ENCODE results near the gene CPTP.

CPTP gene

DNA sequence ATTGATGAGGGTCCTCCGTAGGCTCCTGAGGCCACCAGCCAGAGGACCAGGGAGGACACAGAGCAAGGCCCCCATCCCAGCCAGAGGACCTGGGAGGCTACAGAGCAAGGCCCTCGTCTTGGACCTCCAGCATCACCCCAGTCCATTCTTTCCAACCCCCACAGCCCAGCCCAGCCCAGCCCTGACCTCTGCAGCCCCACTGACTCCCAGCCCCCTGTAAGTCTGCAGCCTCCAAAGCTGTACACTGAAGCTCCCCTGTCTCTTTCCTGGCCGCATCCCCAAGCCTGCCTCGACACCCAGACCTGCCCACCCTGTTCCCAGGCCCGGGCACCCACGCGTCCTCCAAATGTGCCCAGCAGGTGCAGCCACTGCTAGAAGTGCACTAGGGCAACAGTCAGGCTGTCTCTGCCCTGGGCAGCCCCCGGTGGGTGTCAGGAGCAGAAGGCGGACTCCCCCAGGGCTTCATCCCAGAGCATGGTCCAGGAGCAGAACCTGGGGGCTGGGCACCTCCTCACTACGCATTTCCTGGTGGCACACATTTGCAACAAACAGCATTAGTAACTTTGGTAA lies 22.5 kb downstream of the CPTP start:
- H3K4me3 ChIP-seq (ENCODE audit: low read depth, low read length): peak overlapping the region; percentile 86
- H3K4me1 ChIP-seq: peaks cover 10% of the 10 kb centered on the region
- H3K36me3 ChIP-seq: peaks cover under 1% of the 10 kb centered on the region; the same call in 1 of the 2 replicates
- no peaks in the 10 kb centered on the region for H3K9me3 ChIP-seq
- no peaks in the 10 kb centered on the region for H3K27me3 ChIP-seq
- TF ChIP-seq, protein P1, sequence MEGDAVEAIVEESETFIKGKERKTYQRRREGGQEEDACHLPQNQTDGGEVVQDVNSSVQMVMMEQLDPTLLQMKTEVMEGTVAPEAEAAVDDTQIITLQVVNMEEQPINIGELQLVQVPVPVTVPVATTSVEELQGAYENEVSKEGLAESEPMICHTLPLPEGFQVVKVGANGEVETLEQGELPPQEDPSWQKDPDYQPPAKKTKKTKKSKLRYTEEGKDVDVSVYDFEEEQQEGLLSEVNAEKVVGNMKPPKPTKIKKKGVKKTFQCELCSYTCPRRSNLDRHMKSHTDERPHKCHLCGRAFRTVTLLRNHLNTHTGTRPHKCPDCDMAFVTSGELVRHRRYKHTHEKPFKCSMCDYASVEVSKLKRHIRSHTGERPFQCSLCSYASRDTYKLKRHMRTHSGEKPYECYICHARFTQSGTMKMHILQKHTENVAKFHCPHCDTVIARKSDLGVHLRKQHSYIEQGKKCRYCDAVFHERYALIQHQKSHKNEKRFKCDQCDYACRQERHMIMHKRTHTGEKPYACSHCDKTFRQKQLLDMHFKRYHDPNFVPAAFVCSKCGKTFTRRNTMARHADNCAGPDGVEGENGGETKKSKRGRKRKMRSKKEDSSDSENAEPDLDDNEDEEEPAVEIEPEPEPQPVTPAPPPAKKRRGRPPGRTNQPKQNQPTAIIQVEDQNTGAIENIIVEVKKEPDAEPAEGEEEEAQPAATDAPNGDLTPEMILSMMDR (IDR thresholded peaks at IDR 0.05; ENCODE audit: low read depth, low read length): no peak
- DNase-seq: no peak

DNA sequence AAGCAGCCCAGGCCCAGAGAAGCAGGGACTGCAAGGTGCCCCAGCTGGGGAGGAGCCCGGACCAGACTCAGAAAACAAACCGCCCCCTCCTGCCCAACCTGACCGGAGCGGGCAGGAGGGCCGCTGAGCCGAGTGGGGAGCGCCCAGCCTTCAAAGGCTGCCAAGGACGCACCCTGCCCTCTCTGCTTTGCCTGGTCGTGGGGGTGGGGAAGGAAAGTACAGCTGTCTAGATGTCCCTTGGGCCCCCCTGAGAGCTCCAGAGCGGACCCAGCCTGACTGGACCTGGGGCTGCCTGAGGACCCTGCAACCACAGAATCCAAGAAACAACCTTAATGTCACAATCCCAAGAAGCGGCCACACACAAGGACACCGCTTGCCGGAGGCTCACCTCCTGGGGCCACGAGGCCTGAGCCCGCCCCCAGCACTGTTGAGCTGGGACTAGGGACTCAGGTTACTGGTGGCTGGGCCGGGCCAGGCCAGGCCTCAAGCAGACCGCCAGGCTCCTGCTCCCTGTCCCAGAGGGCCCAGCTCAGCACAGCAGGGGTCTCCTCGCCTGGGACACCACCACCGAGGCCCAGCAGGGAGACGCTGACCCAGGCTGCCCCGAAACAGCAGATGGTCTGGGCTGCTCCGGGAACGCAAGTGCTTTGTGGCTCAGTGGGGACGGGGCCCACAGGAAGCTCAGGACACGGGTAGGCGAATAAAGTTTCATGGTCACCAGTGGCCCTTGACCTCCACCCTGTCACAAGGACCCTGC lies 23.2 kb downstream of the CPTP start:
- Histone ChIP-seq H3K4me3 (ENCODE audit: low read depth, low read length) (peak overlapping the region; percentile 86), H3K27me3 (no peaks in the 10 kb centered on the region), H3K9me3 (no peaks in the 10 kb centered on the region), H3K36me3 (no peaks in the 10 kb centered on the region), H3K4me1 (peaks cover 18% of the 10 kb centered on the region)
- TF ChIP-seq, protein P1 (IDR thresholded peaks at IDR 0.05; ENCODE audit: low read depth, low read length): no peak
- peak; percentile 52 for DNase-seq

DNA sequence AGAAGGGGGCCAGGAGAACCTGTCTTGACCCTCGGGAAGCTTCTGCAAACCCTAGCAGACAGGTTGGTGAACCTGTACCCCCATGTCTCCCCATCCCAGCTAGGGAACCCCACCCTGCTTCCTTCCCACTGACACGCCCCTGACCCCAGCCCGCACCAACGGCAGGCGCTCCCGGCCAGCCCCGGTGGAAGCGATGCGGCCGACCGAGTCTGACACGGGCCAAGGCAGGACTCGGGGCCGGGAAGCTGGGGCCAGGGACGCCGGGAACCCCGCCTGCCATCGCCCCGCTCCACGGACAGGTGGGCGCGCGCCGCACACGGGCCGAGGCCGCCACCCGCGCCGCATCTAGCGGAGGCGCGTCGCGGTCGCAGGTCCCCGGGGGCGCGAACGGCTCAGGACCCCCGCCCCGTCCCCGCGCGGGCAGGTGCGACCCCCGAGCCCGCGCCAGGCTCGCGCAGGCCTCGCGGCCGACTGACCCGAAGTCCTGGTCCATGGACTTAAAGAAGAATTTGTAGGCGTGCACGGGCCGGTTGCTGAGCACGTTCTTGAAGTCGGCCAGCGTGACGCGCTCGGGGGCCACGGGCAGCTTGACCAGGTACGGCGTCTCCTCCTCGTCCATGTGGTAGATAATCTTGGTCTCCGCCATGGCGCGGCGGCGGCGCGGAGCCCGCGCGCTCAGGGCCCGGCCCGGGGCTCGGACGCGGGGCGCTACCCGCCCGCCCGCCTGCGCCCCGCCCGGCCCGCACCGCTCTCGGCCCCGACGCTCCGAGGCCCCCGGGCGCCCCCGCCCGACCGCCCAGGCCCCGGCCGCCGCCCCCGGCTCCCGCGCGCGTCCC lies 24.0 kb downstream of the CPTP start:
- DNase-seq: no peak
- H3K4me1 ChIP-seq: peaks cover 24% of the 10 kb centered on the region
- TF ChIP-seq, protein P1 (IDR thresholded peaks at IDR 0.05; ENCODE audit: low read depth, low read length): no peak
- H3K27me3 ChIP-seq: no peaks in the 10 kb centered on the region
- H3K9me3 ChIP-seq: no peaks in the 10 kb centered on the region
- H3K36me3 ChIP-seq: no peaks in the 10 kb centered on the region
- peak overlapping the region; percentile 86 for H3K4me3 ChIP-seq (ENCODE audit: low read depth, low read length)

DNA sequence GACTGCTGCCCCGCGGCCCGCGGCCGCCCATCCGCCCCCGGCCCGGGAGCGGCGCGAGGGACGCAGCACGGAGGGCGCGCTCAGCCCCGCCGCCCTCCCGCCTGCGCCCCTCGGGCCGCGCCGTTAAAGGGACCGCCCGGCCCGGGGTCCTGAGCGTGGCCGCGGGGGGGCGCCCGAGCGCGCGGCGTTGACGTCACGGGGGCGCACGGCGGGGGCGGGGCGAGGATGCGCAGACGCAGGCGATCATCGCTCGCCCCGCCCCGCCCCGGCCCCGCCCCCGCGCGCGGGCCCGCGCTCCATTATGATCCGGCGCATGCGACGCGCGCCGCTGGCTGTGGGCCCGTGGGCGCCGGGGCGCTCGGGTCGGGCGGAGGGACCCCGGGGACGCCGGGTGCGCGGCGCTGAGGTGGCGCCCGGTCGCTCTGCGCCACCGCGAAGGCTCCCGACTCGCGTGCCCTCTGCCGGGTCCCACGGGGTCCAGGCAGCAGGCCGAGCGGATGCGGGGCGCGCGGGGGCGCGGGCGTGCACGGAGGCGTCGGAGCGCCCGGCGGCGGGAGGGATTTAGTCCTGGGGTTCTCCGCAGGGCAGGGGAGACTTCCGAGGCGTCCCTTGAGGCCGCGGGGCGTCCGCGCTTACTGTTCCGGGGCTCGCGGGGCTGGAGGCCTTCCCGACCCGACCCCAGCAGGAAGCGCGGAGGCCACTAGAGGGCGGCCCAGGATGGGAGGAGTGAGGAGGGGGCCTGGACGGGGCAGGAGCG lies 24.8 kb downstream of the CPTP start, which contains the start of gene DVL1:
Gene DVL1, minus strand, starts transcription at position 163 of the 757 bp plus-strand sequence. CDS start 353 bp downstream, outside the sequence.
- Histone ChIP-seq H3K9me3 (no peaks in the 10 kb centered on the region), H3K27me3 (no peaks in the 10 kb centered on the region), H3K4me3 (ENCODE audit: low read depth, low read length) (peak within 1 kb of the TSS; percentile 86), H3K4me1 (peaks cover 27% of the 10 kb centered on the region), H3K36me3 (no peaks in the 10 kb centered on the region)
- TF ChIP-seq, protein P1 (IDR thresholded peaks at IDR 0.05; ENCODE audit: low read depth, low read length): peak; percentile 49
- DNase-seq: peak; percentile 84

DNA sequence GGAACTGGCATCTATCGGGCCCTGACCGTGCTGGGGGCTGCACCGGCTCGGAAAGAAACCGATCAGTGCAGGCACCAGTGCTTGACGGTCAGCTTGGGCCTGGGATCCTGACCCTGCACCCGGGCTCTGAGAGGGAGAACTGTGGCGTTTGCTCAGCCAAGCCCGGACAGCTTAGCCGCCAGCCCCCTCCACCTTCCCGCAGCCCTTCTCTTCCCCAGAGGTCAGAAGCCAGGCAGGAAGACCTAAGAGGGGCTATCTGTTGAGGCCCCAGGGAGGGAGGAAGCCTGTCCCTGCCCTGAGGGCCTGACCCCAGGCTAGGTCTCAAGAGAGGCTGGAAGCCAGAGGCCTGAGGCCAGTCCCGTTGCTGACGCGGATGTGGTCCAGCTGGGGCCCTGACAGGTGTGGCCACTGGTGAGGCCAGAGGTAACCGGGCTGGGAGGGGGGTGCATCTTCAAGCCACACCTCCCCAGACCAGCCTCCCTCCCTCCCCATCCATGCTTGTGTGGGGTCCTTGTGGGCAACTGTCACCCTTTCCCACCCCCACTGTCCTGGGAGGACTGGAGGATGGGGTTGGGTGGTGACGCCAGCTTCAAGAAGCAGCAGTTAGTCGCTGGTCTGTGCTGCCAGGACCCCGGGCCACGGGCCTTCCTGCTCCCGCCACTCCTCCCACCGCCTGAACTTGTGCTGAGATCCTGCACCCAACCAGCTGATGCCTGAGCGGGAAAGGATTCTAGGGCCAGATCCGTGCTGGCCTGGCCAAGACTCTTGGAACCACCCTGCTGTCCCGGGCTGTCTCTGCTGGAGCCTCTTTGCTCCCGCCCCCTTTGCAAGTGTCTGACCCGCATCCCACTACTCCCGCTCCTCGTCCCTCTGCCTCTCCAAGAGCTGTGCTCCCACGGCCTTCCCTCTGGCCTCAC lies 27.2 kb downstream of the CPTP start:
- no peaks in the 10 kb centered on the region for H3K27me3 ChIP-seq
- no peak for DNase-seq
- TF ChIP-seq, protein P1 (IDR thresholded peaks at IDR 0.05; ENCODE audit: low read depth, low read length): no peak
- H3K4me3 ChIP-seq (ENCODE audit: low read depth, low read length): no peak overlapping the region
- H3K36me3 ChIP-seq: no peaks in the 10 kb centered on the region
- peaks cover 27% of the 10 kb centered on the region for H3K4me1 ChIP-seq
- H3K9me3 ChIP-seq: no peaks in the 10 kb centered on the region

All from BE2C (cell line).